OCI-LY7 (cell line): ENCODE data around the gene CAPN7. TPM values are rescaled to one million over a fixed set of nuclear protein-coding genes. Genes with fewer than 3 reads are reported as not detected.

Experiments used
- BruUV-seq: library from RNA; stranded (reverse); fragments of 400-500 nt; replicated peaks from 2 replicates; lab custom pipeline; 2021; lab: Mats Ljungman, UMichigan
- CTCF ChIA-PET: fragments of 300-600 bp; sonication (Branson Sonifier 250); formaldehyde crosslinking; loops from one replicate; lab custom pipeline; 2022; ENCODE audit warnings: antibody characterized with exemption; ENCODE audit not compliant: unreplicated experiment; lab: Charles Lee
- POLR2A ChIA-PET: fragments of 300-600 bp; sonication (Branson Sonifier 250); formaldehyde crosslinking; loops from one replicate; lab custom pipeline; 2022; ENCODE audit warnings: antibody characterized with exemption; lab: Charles Lee
- DNase-seq: peaks from one replicate; pipeline ENCODE4 v3.0.0-alpha.2; 2015; ENCODE audit warnings: low spot score
- H2AFZ ChIP-seq: fragments of 200-600 bp; sonication (generic), shearing (Covaris generic); 2 replicates; pipeline ENCODE4 v1.6.1; 2014; ENCODE audit warnings: mild to moderate bottlenecking, antibody characterized with exemption, low read length, moderate library complexity
- H3K27ac ChIP-seq: fragments of 200-600 bp; sonication (generic); 2 replicates; pipeline ENCODE4 v1.5.1; 2014; ENCODE audit warnings: mixed run types, low read depth, mild to moderate bottlenecking, moderate library complexity, low read length, inconsistent platforms; ENCODE audit not compliant: poor library complexity, severe bottlenecking
- H3K36me3 ChIP-seq: fragments of 200-600 bp; sonication (generic); 2 replicates; pipeline ENCODE4 v1.6.1; 2014; ENCODE audit warnings: mild to moderate bottlenecking, antibody characterized with exemption, low read length, moderate library complexity, mixed read lengths; ENCODE audit not compliant: insufficient read depth
- H3K4me1 ChIP-seq: fragments of 200-600 bp; sonication (generic); 2 replicates; pipeline ENCODE4 v1.5.1; 2014; ENCODE audit warnings: mild to moderate bottlenecking, low read length; ENCODE audit not compliant: insufficient read depth, poor library complexity, severe bottlenecking
- H3K4me2 ChIP-seq: fragments of 200-600 bp; sonication (generic); 2 replicates; pipeline ENCODE4 v1.6.1; 2014; ENCODE audit warnings: mild to moderate bottlenecking, low read length
- H3K4me3 ChIP-seq: fragments of 200-600 bp; sonication (generic); 2 replicates; pipeline ENCODE4 v1.5.1; 2014; ENCODE audit warnings: mild to moderate bottlenecking, low read depth, low read length; ENCODE audit not compliant: poor library complexity, severe bottlenecking
- H3K79me2 ChIP-seq: fragments of 200-600 bp; sonication (generic); 2 replicates; pipeline ENCODE4 v1.6.1; 2016; ENCODE audit warnings: low read depth, mild to moderate bottlenecking, low read length, moderate library complexity, mixed read lengths; ENCODE audit not compliant: insufficient read depth
- H3K9me2 ChIP-seq: fragments of 200-600 bp; sonication (generic); 2 replicates; pipeline ENCODE4 v1.6.1; 2016; ENCODE audit warnings: mild to moderate bottlenecking, low read length, mixed read lengths; ENCODE audit not compliant: insufficient read depth
- H3K9me3 ChIP-seq: fragments of 200-600 bp; sonication (generic); 2 replicates; pipeline ENCODE4 v1.6.1; 2014; ENCODE audit warnings: mild to moderate bottlenecking, mixed run types, low read length, mixed read lengths
- H4K20me1 ChIP-seq: fragments of 200-600 bp; sonication (generic); 2 replicates; pipeline ENCODE4 v1.6.1; 2014; ENCODE audit warnings: mild to moderate bottlenecking, antibody characterized with exemption, low read length, moderate library complexity, mixed read lengths; ENCODE audit not compliant: insufficient read depth
- CTCF ChIP-seq: fragments of 200-600 bp; sonication (generic); conservative IDR thresholded peaks from 2 replicates; pipeline ENCODE4 v1.5.1; 2014; ENCODE audit warnings: mild to moderate bottlenecking, antibody characterized with exemption, low read length, moderate library complexity, mixed read lengths
- EZH2phosphoT487 ChIP-seq: fragments of 200-600 bp; sonication (generic); IDR thresholded peaks from 2 replicates; pipeline ENCODE4 v1.6.1; 2018; ENCODE audit warnings: low read depth, borderline replicate concordance, mild to moderate bottlenecking, mixed run types, antibody characterized with exemption, low read length, moderate library complexity, mixed read lengths
- intact Hi-C: fragments of 100-400 bp; cut with micrococcal nuclease; formaldehyde crosslinking; loops from one replicate; pipeline ENCODE4 v1.10.0; 2022; ENCODE audit not compliant: unreplicated experiment
- total RNA-seq, 2 experiments: library from RNA; depleted of rRNA in 1 of 2; stranded (reverse); fragments of >200 nt in 1 of 2; shearing (Covaris generic) in 1 of 2; gene quantifications; 2 replicates each; pipeline ENCODE4 v1.2.3, GENCODE V29; 2014 to 2022

Gene CAPN7
- total RNA-seq, 2 experiments from 2014 or later: 33.4 to 41.5 TPM

- TF ChIP-seq EZH2phosphoT487: no peak
- no peak for TF ChIP-seq CTCF
- Histone ChIP-seq H3K79me2 (no peaks in the 10 kb centered on the region), H3K9me3 (no peaks in the 10 kb centered on the region), H3K27ac (no peak overlapping the region), H4K20me1 (no peaks in the 10 kb centered on the region), H3K4me3 (no peak overlapping the region), H3K4me1 (peaks cover 36% of the 10 kb centered on the region), H2AFZ (no peak overlapping the region; the same call in 1 of the 2 replicates), H3K4me2 (peak overlapping the region; percentile 37), H3K36me3 (no peaks in the 10 kb centered on the region), H3K9me2 (no peaks in the 10 kb centered on the region)
- ChIA-PET POLR2A (interaction anchor here (0.6 to 2.3 kb wide), 16 partner anchors 8 to 310 kb away, joined by 3 to 9 read pairs (median 4); no protein-coding TSS in a partner anchor), CTCF (no interaction called here)
- intact Hi-C loops: no loop called here
- BruUV-seq: no TSS peak
- peak; percentile 33 for DNase-seq
Observed at GRCh38 chr3:15276028-15276724, 70.1 kb downstream of the CAPN7 start.

GRCh38 chr3:15277861-15278500 is 71.9 kb downstream of the CAPN7 start:
- no peaks in the 10 kb centered on the region for H3K79me2 ChIP-seq
- POLR2A ChIA-PET: interaction anchor here (0.7 to 2.3 kb wide), 4 partner anchors 9 to 104 kb away, joined by 3 to 9 read pairs (median 6); no protein-coding TSS in a partner anchor
- H3K4me1 ChIP-seq: peaks cover 24% of the 10 kb centered on the region

More at GRCh38 chr3:15277861-15278500, 71.9 kb downstream of the CAPN7 start:
- intact Hi-C loops: no loop called here
- H3K4me3 ChIP-seq: no peak overlapping the region
- no peak overlapping the region for H2AFZ ChIP-seq
- no peaks in the 10 kb centered on the region for H4K20me1 ChIP-seq
- TF ChIP-seq EZH2phosphoT487: no peak
- no peak for TF ChIP-seq CTCF
- no peak overlapping the region for H3K27ac ChIP-seq
- CTCF ChIA-PET: no interaction called here
- H3K9me2 ChIP-seq: no peaks in the 10 kb centered on the region
- H3K9me3 ChIP-seq: no peaks in the 10 kb centered on the region
- BruUV-seq: no TSS peak
- H3K4me2 ChIP-seq: no peak overlapping the region
- DNase-seq: no peak
- no peaks in the 10 kb centered on the region for H3K36me3 ChIP-seq
